ENCODE measurements around the gene NPIPB6. TPM values are rescaled to one million over a fixed set of nuclear protein-coding genes. Genes with fewer than 3 reads are reported as not detected.

Gene NPIPB6
- total RNA-seq, 1 donor from 2014 or later, result 3.2 TPM

DNA sequence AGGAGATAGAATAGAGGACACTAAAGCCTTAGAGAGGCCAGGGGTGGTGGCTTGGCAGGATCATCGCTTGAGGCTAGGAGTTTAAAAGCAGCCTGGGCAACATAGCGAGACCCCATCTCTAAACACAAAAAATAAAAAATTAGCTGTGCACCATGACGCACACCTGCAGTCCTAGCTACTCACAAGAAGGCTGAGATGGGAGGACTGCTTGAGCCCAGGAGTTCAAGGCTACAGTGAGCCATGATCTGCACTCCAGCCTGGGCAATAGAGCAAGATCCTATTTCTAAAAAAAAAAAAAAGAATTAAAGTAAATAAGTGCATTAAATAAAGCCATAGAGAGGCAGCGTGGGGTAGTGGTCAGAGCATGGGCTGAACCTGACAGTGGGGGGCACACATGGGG is 51.9 kb downstream of the NPIPB6 start:
- no peak overlapping the region for H3K27ac ChIP-seq
- TF ChIP-seq, protein P1, sequence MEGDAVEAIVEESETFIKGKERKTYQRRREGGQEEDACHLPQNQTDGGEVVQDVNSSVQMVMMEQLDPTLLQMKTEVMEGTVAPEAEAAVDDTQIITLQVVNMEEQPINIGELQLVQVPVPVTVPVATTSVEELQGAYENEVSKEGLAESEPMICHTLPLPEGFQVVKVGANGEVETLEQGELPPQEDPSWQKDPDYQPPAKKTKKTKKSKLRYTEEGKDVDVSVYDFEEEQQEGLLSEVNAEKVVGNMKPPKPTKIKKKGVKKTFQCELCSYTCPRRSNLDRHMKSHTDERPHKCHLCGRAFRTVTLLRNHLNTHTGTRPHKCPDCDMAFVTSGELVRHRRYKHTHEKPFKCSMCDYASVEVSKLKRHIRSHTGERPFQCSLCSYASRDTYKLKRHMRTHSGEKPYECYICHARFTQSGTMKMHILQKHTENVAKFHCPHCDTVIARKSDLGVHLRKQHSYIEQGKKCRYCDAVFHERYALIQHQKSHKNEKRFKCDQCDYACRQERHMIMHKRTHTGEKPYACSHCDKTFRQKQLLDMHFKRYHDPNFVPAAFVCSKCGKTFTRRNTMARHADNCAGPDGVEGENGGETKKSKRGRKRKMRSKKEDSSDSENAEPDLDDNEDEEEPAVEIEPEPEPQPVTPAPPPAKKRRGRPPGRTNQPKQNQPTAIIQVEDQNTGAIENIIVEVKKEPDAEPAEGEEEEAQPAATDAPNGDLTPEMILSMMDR (IDR thresholded peaks at IDR 0.05), result no peak
- H3K36me3 ChIP-seq, result no peaks in the 10 kb centered on the region
- no peak for ATAC-seq
- H3K9me3 ChIP-seq, result no peaks in the 10 kb centered on the region
- H3K27me3 ChIP-seq, result no peaks in the 10 kb centered on the region
- no peak for DNase-seq
- intact Hi-C loops (cut with DNase I), result no loop called here
- no peak overlapping the region for H3K4me3 ChIP-seq
- no peaks in the 10 kb centered on the region for H3K4me1 ChIP-seq

GRCh38 chr16:28310796-28311195 is 52.5 kb downstream of the NPIPB6 start:
- no peak for ATAC-seq
- intact Hi-C loops (cut with DNase I), result no loop called here
- Histone ChIP-seq H3K27ac (no peak overlapping the region), H3K4me1 (no peaks in the 10 kb centered on the region), H3K4me3 (no peak overlapping the region), H3K36me3 (no peaks in the 10 kb centered on the region), H3K9me3 (no peaks in the 10 kb centered on the region), H3K27me3 (no peaks in the 10 kb centered on the region)
- no peak for DNase-seq
- TF ChIP-seq, protein P1 (IDR thresholded peaks at IDR 0.05), result no peak

DNA sequence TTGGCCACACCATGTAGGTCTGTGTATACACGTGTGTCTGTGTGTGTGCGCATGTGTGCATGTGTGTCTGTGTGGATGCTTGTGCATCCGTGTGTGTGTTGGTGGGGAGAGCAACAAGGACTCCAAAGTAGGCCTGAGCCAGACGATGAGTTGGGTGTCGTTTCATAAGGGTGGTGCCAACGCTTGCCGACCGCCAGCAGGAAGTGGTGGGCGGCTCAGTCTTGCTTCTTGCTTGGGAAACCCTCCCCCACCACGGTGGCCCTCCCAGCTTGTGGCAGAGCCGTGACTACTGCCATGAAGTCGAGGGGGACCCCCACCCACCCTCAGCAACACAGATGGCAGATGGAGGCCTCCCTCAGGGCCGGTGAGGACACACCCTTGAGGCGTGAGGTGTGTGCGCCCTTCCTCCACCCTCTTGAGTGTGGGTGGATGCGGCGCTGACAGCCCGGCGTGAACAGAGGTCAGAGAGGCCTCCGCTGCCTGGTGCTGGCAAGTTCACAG is 53.4 kb downstream of the NPIPB6 start:
- Histone ChIP-seq H3K27me3 (no peaks in the 10 kb centered on the region), H3K4me1 (no peaks in the 10 kb centered on the region), H3K9me3 (no peaks in the 10 kb centered on the region), H3K27ac (no peak overlapping the region), H3K4me3 (no peak overlapping the region), H3K36me3 (no peaks in the 10 kb centered on the region)
- DNase-seq (peak; percentile 80), ATAC-seq (peak; percentile 83)
- intact Hi-C loops (cut with DNase I), result no loop called here
- TF ChIP-seq, protein P1 (IDR thresholded peaks at IDR 0.05), result no peak

GRCh38 chr16:28308794-28309584 is 54.3 kb downstream of the NPIPB6 start:
- Histone ChIP-seq H3K36me3 (no peaks in the 10 kb centered on the region), H3K27me3 (no peaks in the 10 kb centered on the region), H3K4me3 (no peak overlapping the region), H3K4me1 (no peaks in the 10 kb centered on the region), H3K27ac (no peak overlapping the region), H3K9me3 (no peaks in the 10 kb centered on the region)
- DNase-seq (no peak), ATAC-seq (no peak)
- intact Hi-C loops (cut with DNase I), result no loop called here
- TF ChIP-seq, protein P1 (IDR thresholded peaks at IDR 0.05), result no peak

DNA sequence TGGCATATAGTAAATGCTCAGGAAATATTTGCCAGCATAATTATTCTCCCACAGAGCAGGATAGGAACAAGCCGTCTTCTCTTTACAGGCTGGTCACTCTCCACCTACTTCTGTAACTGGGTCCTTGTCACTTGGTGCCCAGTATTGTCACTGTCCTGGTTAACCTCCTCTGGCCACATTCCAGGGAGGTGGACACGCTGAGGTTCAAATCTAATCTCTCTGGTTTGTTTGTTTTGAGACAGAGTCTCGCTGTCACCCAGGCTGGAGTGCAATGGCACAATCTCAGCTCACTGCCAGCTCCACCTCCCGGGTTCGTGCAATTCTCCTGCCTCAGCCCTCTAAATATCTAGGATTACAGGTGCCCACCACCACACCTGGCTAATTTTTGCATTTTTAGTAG is 55.4 kb downstream of the NPIPB6 start:
- Histone ChIP-seq H3K9me3 (no peaks in the 10 kb centered on the region), H3K4me1 (no peaks in the 10 kb centered on the region), H3K27me3 (no peaks in the 10 kb centered on the region), H3K27ac (no peak overlapping the region), H3K36me3 (no peaks in the 10 kb centered on the region), H3K4me3 (no peak overlapping the region)
- intact Hi-C loops (cut with DNase I), result no loop called here
- DNase-seq (no peak), ATAC-seq (no peak)
- TF ChIP-seq, protein P1 (IDR thresholded peaks at IDR 0.05), result no peak

All from upper lobe of right lung (tissue), 1 donor.